Renal cortical epithelial cell (primary cell): Measurements from ENCODE around the gene UBR2. TPM values are rescaled to one million over a fixed set of nuclear protein-coding genes. Genes with fewer than 3 reads are reported as not detected.
"Not testable (repeated sequence)": the region's sequence is repeated elsewhere in the genome, so short reads cannot be mapped to it uniquely, and the experiment has no call there.

ENCODE experiments used
- DNase-seq: peaks from one replicate; pipeline ENCODE4 v3.0.0-alpha.2; 2011; ENCODE audit warnings: low read depth
- total RNA-seq: library from RNA; depleted of rRNA; stranded (reverse); fragments of >200 nt; gene quantifications from 2 replicates; pipeline ENCODE4 v1.2.3, GENCODE V29; 2014

The UBR2 gene
- total RNA-seq, 1 donor from 2014 or later = 37.9 TPM

DNA sequence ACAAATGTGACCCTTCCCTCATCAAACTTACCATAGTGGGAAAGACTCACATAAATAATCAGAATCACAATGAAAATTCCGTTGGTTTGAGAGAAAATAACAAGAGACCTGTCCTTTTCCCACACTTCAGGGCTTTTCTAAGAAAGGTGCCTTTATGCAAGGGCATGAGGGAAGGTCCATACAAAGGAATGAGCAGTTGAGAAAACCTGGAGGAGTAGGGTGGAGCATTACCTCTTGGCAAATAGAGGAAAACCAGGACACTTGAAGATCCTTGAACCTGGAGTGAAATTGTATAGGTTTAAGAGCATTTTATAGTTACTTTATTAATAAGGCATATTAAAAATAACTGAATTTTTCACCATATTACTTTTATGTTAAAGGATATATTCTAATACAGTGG, 54.3 kb downstream of the UBR2 start:
- no peak for DNase-seq

- DNase-seq = no peak
Observed at GRCh38 chr6:42618686-42619085, 54.9 kb downstream of the UBR2 start.

- no peak for DNase-seq
Observed at GRCh38 chr6:42619963-42620362, 56.1 kb downstream of the UBR2 start.

DNA sequence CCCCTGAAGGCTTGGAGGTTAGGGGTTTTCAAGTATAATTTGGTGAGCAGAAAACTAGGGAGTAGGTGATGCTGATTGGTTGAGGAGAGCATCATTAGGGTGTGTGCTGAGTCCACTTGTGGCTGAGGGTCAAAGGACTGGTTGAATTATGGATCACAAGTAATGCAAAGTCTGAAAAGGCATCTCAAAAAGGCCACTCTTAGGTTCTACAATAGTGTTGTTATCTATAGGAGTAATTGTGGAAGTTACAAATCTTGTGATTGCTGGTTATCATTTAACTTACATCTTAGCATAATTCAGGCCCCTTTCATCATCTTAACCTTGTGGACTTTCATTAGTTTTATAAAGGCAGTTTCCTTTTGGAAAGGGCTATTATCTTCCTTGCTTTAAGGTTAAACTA, 60.8 kb downstream of the UBR2 start:
- DNase-seq = peak; percentile 8

GRCh38 chr6:42627044-42627443, 63.2 kb downstream of the UBR2 start:
- DNase-seq = no peak

- DNase-seq = no peak
Observed at GRCh38 chr6:42627674-42628073, 63.8 kb downstream of the UBR2 start.

DNA sequence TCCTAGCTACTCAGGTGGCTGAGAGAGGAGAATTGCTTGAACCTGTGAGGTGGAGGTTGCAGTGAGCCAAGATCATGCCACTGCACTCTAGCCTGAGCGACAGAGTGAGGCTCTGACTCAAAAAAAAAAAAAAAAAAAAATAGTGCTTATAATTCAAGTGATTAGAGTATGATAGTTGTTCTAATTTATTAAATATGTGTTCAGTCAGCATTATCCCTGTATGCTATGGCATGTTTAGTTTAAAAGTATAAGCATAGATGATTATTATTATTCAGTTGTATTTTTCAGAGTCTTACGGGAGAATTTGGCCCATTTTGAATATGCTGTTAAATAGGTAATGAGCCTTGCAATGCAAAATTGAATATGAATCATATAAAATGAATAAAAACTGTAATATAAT, 64.8 kb downstream of the UBR2 start:
- DNase-seq = no peak

- DNase-seq = no peak
Observed at GRCh38 chr6:42629845-42630244, 66.0 kb downstream of the UBR2 start.

DNA sequence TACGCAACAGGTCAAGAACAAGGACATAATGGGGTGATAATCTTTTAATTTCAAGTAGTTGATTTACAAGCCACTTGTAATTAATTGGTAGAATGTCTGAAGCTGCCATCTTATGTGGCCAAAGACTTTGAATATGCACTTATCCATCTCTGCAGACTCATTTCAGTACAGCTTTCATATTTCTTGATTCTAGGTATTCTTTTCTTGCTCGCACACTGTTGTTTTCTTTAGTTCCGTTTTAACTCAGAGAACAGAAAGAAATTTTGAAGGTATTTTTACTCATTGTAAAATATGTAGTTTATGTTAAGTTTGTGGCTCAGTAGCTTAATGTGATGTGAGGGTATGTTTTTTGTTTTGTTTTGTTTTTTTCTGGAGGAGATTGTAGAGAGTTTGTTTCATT, 73.9 kb downstream of the UBR2 start:
- no peak for DNase-seq

- no peak for DNase-seq
Observed at GRCh38 chr6:42642794-42643193, 79.0 kb downstream of the UBR2 start.

- DNase-seq = no peak
Observed at GRCh38 chr6:42644211-42644610, 80.4 kb downstream of the UBR2 start.

DNA sequence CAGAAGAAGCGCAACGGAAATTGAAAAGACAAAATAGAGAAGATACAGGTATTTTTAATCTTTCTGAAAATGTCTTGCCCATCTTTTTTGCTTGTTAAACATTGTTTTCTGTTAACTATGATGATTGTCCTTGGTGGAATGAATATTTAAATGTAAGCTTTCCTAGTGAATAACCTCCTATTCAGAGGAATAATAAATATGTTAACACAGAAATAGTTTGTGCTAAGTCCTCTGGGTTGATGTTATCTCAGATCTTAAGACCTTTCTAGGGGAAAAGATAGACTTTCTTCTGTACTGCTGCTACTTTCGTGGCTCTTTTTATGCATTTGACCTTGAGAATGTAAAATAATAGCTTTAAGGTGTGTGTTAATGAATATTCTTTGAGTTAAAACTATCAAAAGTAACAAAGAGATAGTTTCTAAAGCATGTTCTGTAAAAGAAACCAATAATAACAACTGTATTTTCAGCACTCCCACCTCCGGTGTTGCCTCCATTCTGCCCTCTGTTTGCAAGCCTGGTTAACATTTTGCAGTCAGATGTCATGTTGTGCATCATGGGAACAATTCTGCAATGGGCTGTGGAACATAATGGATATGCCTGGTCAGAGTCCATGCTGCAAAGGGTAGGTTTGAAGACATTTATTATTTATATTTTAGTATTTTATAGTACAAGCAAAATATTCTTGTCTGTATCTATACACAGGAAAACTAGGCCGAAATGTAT, 88.4 kb downstream of the UBR2 start:
- DNase-seq = no peak

DNA sequence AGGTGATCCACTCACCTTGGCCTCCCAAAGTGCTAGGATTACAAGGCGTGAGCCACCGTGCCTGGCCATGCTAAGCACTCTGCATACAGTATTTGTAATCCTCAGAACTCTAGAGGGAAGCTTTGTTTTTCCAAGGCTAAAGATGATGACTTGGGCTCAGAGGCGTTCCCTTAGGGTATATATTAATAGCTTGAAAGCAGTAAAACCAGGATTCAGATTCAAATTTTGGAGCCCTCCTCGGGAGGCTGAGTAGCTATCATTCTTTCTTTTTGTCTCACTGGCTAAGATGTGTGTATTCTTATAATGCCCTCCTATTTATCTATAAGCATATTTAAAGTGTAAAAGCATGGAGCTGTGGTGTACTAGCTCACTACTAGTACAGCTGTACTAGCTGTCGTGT, 90.0 kb downstream of the UBR2 start:
- DNase-seq = no peak

- peak; percentile 1 for DNase-seq
Observed at GRCh38 chr6:42659806-42660205, 96.0 kb downstream of the UBR2 start.

DNA sequence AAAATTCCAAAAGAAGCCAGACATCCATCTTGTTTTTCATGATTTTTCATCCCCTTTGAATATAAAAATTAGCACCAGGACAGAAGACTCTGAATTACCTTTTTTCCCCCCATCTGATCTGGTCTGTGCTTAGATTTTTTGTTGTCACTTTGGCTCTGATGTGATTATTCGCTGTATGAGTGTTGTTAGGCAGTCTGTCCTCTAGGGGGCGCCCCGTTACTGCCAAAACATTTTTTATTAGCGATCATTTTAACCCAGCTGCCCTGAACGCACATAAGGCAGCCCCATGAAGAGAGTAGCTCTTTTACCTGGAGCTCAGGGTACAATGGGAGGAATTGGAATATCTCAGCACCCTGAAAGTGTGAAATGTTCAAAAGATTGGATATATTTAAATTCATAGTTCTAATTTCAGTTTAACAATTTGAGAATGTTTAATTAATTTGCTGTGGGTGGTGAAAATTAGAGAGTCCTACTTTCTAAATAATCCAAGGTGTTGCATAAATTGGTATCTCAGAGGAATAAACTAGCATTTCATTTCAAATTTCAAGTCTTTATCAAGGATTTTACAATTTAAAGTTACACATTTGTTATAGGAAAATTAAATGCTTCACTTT, 97.8 kb downstream of the UBR2 start:
- peak; percentile 54 for DNase-seq

GRCh38 chr6:42664718-42665117, 100.9 kb downstream of the UBR2 start:
- no peak for DNase-seq

DNA sequence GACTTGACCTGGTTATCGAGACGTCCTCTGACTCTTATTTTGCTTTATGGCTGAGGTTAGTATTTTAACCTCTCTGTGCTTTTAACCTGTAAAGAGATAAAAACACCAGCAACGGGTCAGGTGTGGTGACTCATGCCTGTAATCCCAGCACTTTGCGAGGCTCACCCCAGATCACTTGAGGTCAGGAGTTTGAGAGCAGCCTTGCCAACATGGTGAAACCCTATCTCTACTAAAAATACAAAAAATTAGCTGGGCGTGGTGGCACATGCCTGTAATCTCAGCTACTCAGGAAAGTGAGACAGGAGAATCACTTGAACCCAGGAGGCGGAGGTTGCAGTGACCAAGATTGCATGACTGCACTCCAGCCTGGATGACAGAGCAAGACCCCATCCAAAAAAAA, 110.5 kb downstream of the UBR2 start:
- not testable (repeated sequence) for DNase-seq

DNA sequence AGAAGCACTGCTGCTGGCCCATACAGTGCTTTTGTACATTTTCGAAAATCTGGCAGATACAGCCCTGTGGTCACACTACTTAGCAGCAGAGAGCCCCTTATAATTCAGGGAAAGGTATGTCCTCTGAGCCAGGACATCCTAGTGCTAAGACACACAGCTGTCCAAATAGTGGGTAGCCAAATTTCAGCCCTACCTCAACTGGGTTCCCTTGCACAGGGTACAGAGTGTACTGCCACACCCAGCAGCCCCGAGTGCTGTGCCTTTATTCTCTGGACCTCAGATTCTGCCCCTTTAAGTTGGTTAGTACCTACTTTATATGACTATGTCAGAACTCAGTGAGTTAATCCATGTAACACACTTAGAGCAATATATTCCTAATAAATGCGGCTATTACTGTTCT, 111.0 kb downstream of the UBR2 start:
- DNase-seq = no peak

DNA sequence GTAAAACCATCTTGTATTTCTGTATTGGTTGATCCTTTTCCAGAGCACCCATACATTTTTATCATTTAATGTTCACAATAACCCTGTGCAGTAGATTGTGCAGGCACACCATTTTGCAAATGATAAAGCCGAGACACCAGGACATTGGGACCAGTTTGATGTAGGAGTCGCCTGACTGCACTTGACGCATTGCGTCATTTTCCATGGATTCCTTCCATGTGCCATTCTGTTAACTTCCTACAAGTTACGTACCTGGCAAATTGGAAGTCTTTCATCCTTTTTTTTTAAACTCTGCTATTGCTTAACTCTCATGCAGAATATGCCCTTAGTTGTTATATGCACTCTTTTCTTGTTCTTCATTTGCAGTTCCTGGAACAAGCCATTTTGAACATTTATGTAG, 115.5 kb downstream of the UBR2 start:
- DNase-seq = no peak

DNA sequence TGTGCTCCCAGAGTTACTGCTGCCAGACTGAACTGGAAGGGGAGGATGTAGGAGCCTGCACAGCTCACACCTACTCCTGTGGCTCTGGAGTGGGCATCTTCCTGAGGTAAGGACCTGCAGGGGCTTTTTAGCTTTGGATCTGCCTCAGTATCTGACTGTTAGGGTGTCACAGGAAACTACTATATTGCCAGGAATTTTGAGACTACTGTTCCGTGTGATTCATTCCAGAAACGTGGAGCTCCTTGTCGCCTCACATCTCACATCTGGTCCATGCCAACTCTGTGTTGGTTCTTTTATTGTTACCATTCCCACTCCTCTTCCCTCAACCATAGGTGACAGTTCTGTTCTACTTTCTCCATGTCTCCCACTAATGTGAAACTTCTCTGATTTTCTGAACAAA, 124.5 kb downstream of the UBR2 start:
- no peak for DNase-seq

DNA sequence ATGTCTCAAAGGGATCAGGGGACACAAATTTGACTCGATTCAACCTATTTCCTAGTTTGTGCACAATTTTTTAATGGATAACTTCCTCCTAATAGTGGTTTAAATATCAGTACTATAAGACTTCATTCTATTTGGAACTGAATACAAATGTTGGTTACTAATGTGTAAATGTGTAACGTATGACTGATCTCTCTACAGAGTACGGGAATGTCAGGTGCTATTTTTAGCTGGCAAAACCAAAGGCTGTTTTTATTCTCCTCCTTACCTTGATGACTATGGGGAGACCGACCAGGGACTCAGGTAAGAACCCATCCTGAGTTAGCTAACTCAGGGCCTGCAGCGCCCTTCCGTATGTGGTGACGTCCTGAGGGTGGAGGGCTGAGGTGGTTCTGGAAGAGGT, 125.5 kb downstream of the UBR2 start:
- DNase-seq = peak; percentile 83

GRCh38 chr6:42690151-42690702, 126.4 kb downstream of the UBR2 start:
- DNase-seq = peak; percentile 49

- no peak for DNase-seq
Observed at GRCh38 chr6:42690872-42691271, 127.0 kb downstream of the UBR2 start.
